Astrocyte of the cerebellum (primary cell): ENCODE data around the gene DACH1.
"Not testable (repeated sequence)": the region's sequence is repeated elsewhere in the genome, so short reads cannot be mapped to it uniquely, and the experiment has no call there.

ENCODE experiments used
- DNase-seq: peaks from one replicate; pipeline ENCODE4 v3.0.0-alpha.2; 2011; ENCODE audit warnings: low read depth
- H3K4me3 ChIP-seq: 2 replicates; pipeline ENCODE4 v1.5.1; 2011; ENCODE audit warnings: mild to moderate bottlenecking, low read depth, low read length, moderate library complexity
- CTCF ChIP-seq: IDR thresholded peaks from 2 replicates; pipeline ENCODE4 v1.5.1; 2012; ENCODE audit warnings: low read length, low read depth, moderate library complexity, mild to moderate bottlenecking; ENCODE audit errors: missing control alignments
- in situ Hi-C: cut with HindIII; loops from 2 replicates; pipeline ENCODE4 v1.10.0; 2017; ENCODE audit warnings: low sequenced_read_pairs

Gene DACH1

GRCh38 chr13:71854401-71854800 lies 12.6 kb downstream of the DACH1 start:
- TF ChIP-seq CTCF = no peak
- in situ Hi-C loops = no loop called here
- no peak overlapping the region for H3K4me3 ChIP-seq
- no peak for DNase-seq

- H3K4me3 ChIP-seq = no peak overlapping the region
- TF ChIP-seq CTCF = no peak
- DNase-seq = no peak
- in situ Hi-C loops = no loop called here
Observed at GRCh38 chr13:71853725-71854124, 13.3 kb downstream of the DACH1 start.

- DNase-seq = no peak
- H3K4me3 ChIP-seq = no peak overlapping the region
- TF ChIP-seq CTCF = no peak
- in situ Hi-C loops = no loop called here
Observed at GRCh38 chr13:71852736-71853135, 14.3 kb downstream of the DACH1 start.

GRCh38 chr13:71851498-71852409 lies 15.2 kb downstream of the DACH1 start:
- H3K4me3 ChIP-seq = no peak overlapping the region
- no peak for DNase-seq
- no peak for TF ChIP-seq CTCF
- in situ Hi-C loops = no loop called here

- no peak for TF ChIP-seq CTCF
- DNase-seq = no peak
- in situ Hi-C loops = no loop called here
- H3K4me3 ChIP-seq = no peak overlapping the region
Observed at GRCh38 chr13:71842003-71842402, 25.0 kb downstream of the DACH1 start.

GRCh38 chr13:71838842-71839241 lies 28.2 kb downstream of the DACH1 start:
- TF ChIP-seq CTCF = no peak
- DNase-seq = no peak
- in situ Hi-C loops = no loop called here

GRCh38 chr13:71837582-71837981 lies 29.4 kb downstream of the DACH1 start:
- H3K4me3 ChIP-seq, in situ Hi-C loops, DNase-seq: not testable (repeated sequence)

More at GRCh38 chr13:71838842-71839241, 28.2 kb downstream of the DACH1 start:
- H3K4me3 ChIP-seq = no peak overlapping the region
